Activated CD4-positive, alpha-beta T cell treated with anti-CD3 and anti-CD28 coated beads, Interleukin-2, amount 50 U/mL, for 48 hours (primary cell): ENCODE measurements around the gene IL17RA.

Experiments used
- DNase-seq, 2 experiments: peaks; one replicate each; pipeline ENCODE4 v3.0.0-alpha.2; 2020

Gene IL17RA

GRCh38 chr22:17083255-17083654, 1.5 kb upstream of the IL17RA start:
- no peak for DNase-seq

GRCh38 chr22:17083811-17084441, 874 bp upstream of the IL17RA start:
- no peak for DNase-seq

GRCh38 chr22:17085277-17086181, 729 bp downstream of the IL17RA start:
- DNase-seq: peak; percentile 33 to 46

- DNase-seq: peak in 1 of 2 experiments; percentile 17
Observed at GRCh38 chr22:17086296-17086695, 1.5 kb downstream of the IL17RA start.

- DNase-seq: peak in 1 of 2 experiments; percentile 24
Observed at GRCh38 chr22:17086788-17087497, 2.1 kb downstream of the IL17RA start.

- peak; percentile 53 to 67 for DNase-seq
Observed at GRCh38 chr22:17087498-17088131, 2.8 kb downstream of the IL17RA start.

- DNase-seq: no peak
Observed at GRCh38 chr22:17090550-17090949, 5.8 kb downstream of the IL17RA start.

- no peak for DNase-seq
Observed at GRCh38 chr22:17091851-17092250, 7.1 kb downstream of the IL17RA start.

- DNase-seq: no peak
Observed at GRCh38 chr22:17093081-17093480, 8.3 kb downstream of the IL17RA start.

- no peak for DNase-seq
Observed at GRCh38 chr22:17095538-17095937, 10.7 kb downstream of the IL17RA start.

- DNase-seq: no peak
Observed at GRCh38 chr22:17096071-17096470, 11.3 kb downstream of the IL17RA start.

- no peak for DNase-seq
Observed at GRCh38 chr22:17097062-17097461, 12.3 kb downstream of the IL17RA start.

- DNase-seq: no peak
Observed at GRCh38 chr22:17097701-17098100, 12.9 kb downstream of the IL17RA start.

- peak in 1 of 2 experiments; percentile 30 for DNase-seq
Observed at GRCh38 chr22:17098379-17098819, 13.6 kb downstream of the IL17RA start.

- no peak for DNase-seq
Observed at GRCh38 chr22:17100621-17101020, 15.8 kb downstream of the IL17RA start.

- no peak for DNase-seq
Observed at GRCh38 chr22:17101475-17102296, 16.9 kb downstream of the IL17RA start.

- DNase-seq: no peak
Observed at GRCh38 chr22:17102297-17102667, 17.5 kb downstream of the IL17RA start.

- no peak for DNase-seq
Observed at GRCh38 chr22:17103351-17103750, 18.6 kb downstream of the IL17RA start.

- DNase-seq: no peak
Observed at GRCh38 chr22:17104336-17104935, 19.6 kb downstream of the IL17RA start.

- no peak for DNase-seq
Observed at GRCh38 chr22:17105143-17106129, 20.6 kb downstream of the IL17RA start.
